ENCODE data around the gene HLA-DQA1. TPM values are rescaled to one million over a fixed set of nuclear protein-coding genes. Genes with fewer than 3 reads are reported as not detected.
A peak's percentile ranks its signal among the peaks of the same experiment; 100 is the strongest.

The HLA-DQA1 gene
- total and polyA plus RNA-seq, 4 donors = 2.1 to 19.9 (median 9.3) TPM

GRCh38 chr6:32692019-32692418 lies 54.8 kb downstream of the HLA-DQA1 start:
- Histone ChIP-seq H3K9me3 (ENCODE audit: control insufficient read depth in 4 of 4, low read length in 3 of 4) (no peaks in the 10 kb centered on the region), H3K27ac (ENCODE audit: low read depth in 1 of 2, low read length in 2 of 2) (no peak overlapping the region), H3K4me3 (ENCODE audit: low read depth in 1 of 3, low read length in 3 of 3) (no peak overlapping the region), H3K4me1 (ENCODE audit: control insufficient read depth in 4 of 4, insufficient read depth in 4 of 4, low read length in 3 of 4) (no peaks in the 10 kb centered on the region), H3K27me3 (ENCODE audit: control insufficient read depth in 4 of 4, insufficient read depth in 4 of 4, low read length in 3 of 4) (no peaks in the 10 kb centered on the region), H3K36me3 (ENCODE audit: control insufficient read depth in 4 of 4, insufficient read depth in 3 of 4, low read depth in 1 of 4, low read length in 3 of 4) (no peaks in the 10 kb centered on the region), H3K9ac (ENCODE audit: low read depth in 1 of 2, low read length in 2 of 2) (no peak overlapping the region)
- TF ChIP-seq NR2F2 (IDR thresholded peaks at IDR 0.05) (no peak), RAD21 (IDR thresholded peaks at IDR 0.05) (peak; percentile 12 to 27), CTCF (IDR thresholded peaks at IDR 0.05; ENCODE audit: low read depth, low read length, missing input control) (peak; percentile 24)
- no peak for DNase-seq (ENCODE audit: low spot score)
- WGBS = 0% methylated on average over 1 of the region's 1 CpG

Other genes starting within 250 kb of the HLA-DQA1 start
- gene BTNL2, start 230.2 kb upstream of the HLA-DQA1 start, total RNA-seq = not detected
- gene BTNL2, start 230.2 kb upstream of the HLA-DQA1 start, polyA plus RNA-seq = not detected
- 10 to 100 TPM; 82.1 to 94.2 TPM for gene HLA-DRA, start 197.5 kb upstream of the HLA-DQA1 start, total RNA-seq
- 100 to 1,000 TPM in 1 of 2 donors, 10 to 100 TPM in 1; 53.4 to 145 TPM for gene HLA-DRA, start 197.5 kb upstream of the HLA-DQA1 start, polyA plus RNA-seq
- gene HLA-DRB5, start 107.1 kb upstream of the HLA-DQA1 start, total RNA-seq = 10 to 100 TPM in 1 of 2 donors, 1 to 10 TPM in 1; 3.8 to 42.9 TPM
- 1 to 10 TPM in 1 of 2 donors, under 1 TPM in 1; 0.36 to 1.8 TPM for gene HLA-DRB5, start 107.1 kb upstream of the HLA-DQA1 start, polyA plus RNA-seq
- 10 to 100 TPM; 37.0 to 46.1 TPM for gene HLA-DRB1, start 47.6 kb upstream of the HLA-DQA1 start, total RNA-seq
- gene HLA-DRB1, start 47.6 kb upstream of the HLA-DQA1 start, polyA plus RNA-seq = 10 to 100 TPM; 26.0 to 35.7 TPM
- 10 to 100 TPM; 12.1 to 12.4 TPM for gene HLA-DQB1, start 29.3 kb downstream of the HLA-DQA1 start, total RNA-seq
- gene HLA-DQB1, start 29.3 kb downstream of the HLA-DQA1 start, polyA plus RNA-seq = 1 to 10 TPM; 1.9 to 2.4 TPM
- under 1 TPM in 1 of 2 donors, not detected in 1; 0.23 TPM for gene HLA-DQA2, start 104.0 kb downstream of the HLA-DQA1 start, total RNA-seq
- under 1 TPM; 0.16 to 0.32 TPM for gene HLA-DQA2, start 104.0 kb downstream of the HLA-DQA1 start, polyA plus RNA-seq
- gene HLA-DQB2, start 126.1 kb downstream of the HLA-DQA1 start, total RNA-seq = not detected
- under 1 TPM in 1 of 2 donors, not detected in 1; 0.32 TPM for gene HLA-DQB2, start 126.1 kb downstream of the HLA-DQA1 start, polyA plus RNA-seq
- under 1 TPM in 1 of 2 donors, not detected in 1; 0.25 TPM for gene HLA-DOB, start 179.6 kb downstream of the HLA-DQA1 start, total RNA-seq
- gene HLA-DOB, start 179.6 kb downstream of the HLA-DQA1 start, polyA plus RNA-seq = under 1 TPM; 0.16 to 0.67 TPM
- 1 to 10 TPM; 5.1 to 7.7 TPM for gene TAP2, start 201.3 kb downstream of the HLA-DQA1 start, total RNA-seq
- 10 to 100 TPM in 1 of 2 donors, 1 to 10 TPM in 1; 2.2 to 14.9 TPM for gene TAP2, start 201.3 kb downstream of the HLA-DQA1 start, polyA plus RNA-seq
- 10 to 100 TPM; 19.9 to 39.1 TPM for gene PSMB8, start 206.6 kb downstream of the HLA-DQA1 start, total RNA-seq
- 10 to 100 TPM; 49.0 to 75.1 TPM for gene PSMB8, start 206.6 kb downstream of the HLA-DQA1 start, polyA plus RNA-seq
- gene TAP1, start 216.3 kb downstream of the HLA-DQA1 start, total RNA-seq = 10 to 100 TPM in 1 of 2 donors, 1 to 10 TPM in 1; 9.8 to 18.2 TPM
- 10 to 100 TPM; 10.3 to 14.3 TPM for gene TAP1, start 216.3 kb downstream of the HLA-DQA1 start, polyA plus RNA-seq
- 10 to 100 TPM; 11.7 to 13.4 TPM for gene PSMB9, start 216.8 kb downstream of the HLA-DQA1 start, total RNA-seq
- gene PSMB9, start 216.8 kb downstream of the HLA-DQA1 start, polyA plus RNA-seq = 10 to 100 TPM; 27.1 to 31.6 TPM

Measured in liver (tissue), 9 donors.